K562 (cell line): ENCODE data around the gene TACR1.

ENCODE experiments used
- CTCF ChIP-seq, 3 experiments: IDR thresholded peaks in 2 of 3; conservative IDR thresholded peaks in 1 of 3; 2 replicates each; pipeline ENCODE4 v1.5.1; 2011 to 2012; ENCODE audit warnings: low read length in 3 of 3, mild to moderate bottlenecking in 3 of 3, control low read depth in 2 of 3, improper control_type of control experiment in 1 of 3, inconsistent platforms in 1 of 3, low read depth in 1 of 3, mixed read lengths in 1 of 3, moderate library complexity in 1 of 3; ENCODE audit not compliant: insufficient read depth in 2 of 3
- HDAC2 ChIP-seq: fragments of 450-650 bp; IDR thresholded peaks from 2 replicates; pipeline ENCODE4 v1.6.1; 2016; ENCODE audit warnings: mild to moderate bottlenecking
- RCOR1 ChIP-seq, 2 experiments: IDR thresholded peaks; 2 replicates each; pipeline ENCODE4 v1.6.1; 2012; ENCODE audit warnings: low read depth in 2 of 2, low read length in 2 of 2, borderline replicate concordance in 1 of 2, improper control_type of control experiment in 1 of 2
- TAF7 ChIP-seq: fragments of 450-650 bp; IDR thresholded peaks from 2 replicates; pipeline ENCODE4 v1.6.1; 2016; ENCODE audit warnings: missing genetic modification characterization, missing compliant biosample characterization
- ZEB2 ChIP-seq: fragments of 450-650 bp; IDR thresholded peaks from 2 replicates; pipeline ENCODE4 v1.6.1; 2016
- ZFX ChIP-seq: sonication (generic); formaldehyde crosslinking; IDR thresholded peaks from 2 replicates; pipeline ENCODE4 v1.8.0; 2022; ENCODE audit warnings: mild to moderate bottlenecking, missing genetic modification reagents, moderate library complexity
- ZNF511 ChIP-seq: sonication (generic); formaldehyde crosslinking; IDR thresholded peaks from 2 replicates; pipeline ENCODE4 v1.8.0; 2022; ENCODE audit warnings: mild to moderate bottlenecking, missing genetic modification reagents
- ZNF609 ChIP-seq: sonication (generic); formaldehyde crosslinking; IDR thresholded peaks from 2 replicates; pipeline ENCODE4 v1.8.1; 2023; ENCODE audit warnings: missing genetic modification reagents, mild to moderate bottlenecking, borderline replicate concordance

GRCh38 chr2:75027886-75028285 lies 171.4 kb downstream of the TACR1 start:
- TF ChIP-seq RCOR1 (IDR thresholded peaks at IDR 0.05; ENCODE audit: borderline replicate concordance in 1 of 2, low read depth in 2 of 2, low read length in 2 of 2) (no peak), ZNF511 (no peak), TAF7 (tag) (no peak), ZEB2 (no peak), CTCF (IDR thresholded peaks at IDR 0.05 in 2 of 3, conservative IDR thresholded peaks at IDR 0.05 in 1 of 3; ENCODE audit: insufficient read depth in 2 of 3, low read depth in 1 of 3, low read length in 3 of 3) (no peak), ZNF609 (CRISPR knock-in tag) (no peak), ZFX (CRISPR knock-in tag) (no peak), HDAC2 (no peak)
